Keratinocyte (primary cell): Measurements from ENCODE around the gene CHST8. TPM values are rescaled to one million over a fixed set of nuclear protein-coding genes. Genes with fewer than 3 reads are reported as not detected.

Experiments
- DNase-seq: peaks from one replicate; pipeline ENCODE4 v3.0.0-alpha.2; 2011; ENCODE audit warnings: low read depth, missing footprints, low spot score
- FAIRE-seq: peaks from 2 replicates; lab custom pipeline; 2011; peaks lifted over from hg19 to GRCh38; lab: Jason Lieb, UNC
- H2AFZ ChIP-seq: 2 replicates; pipeline ENCODE4 v1.6.0; 2012; ENCODE audit warnings: low read length, control low read depth, inconsistent platforms; ENCODE audit not compliant: control insufficient read depth
- H3K27ac ChIP-seq: 2 replicates; pipeline ENCODE4 v1.5.1; 2011; ENCODE audit warnings: low read length; ENCODE audit not compliant: control insufficient read depth, insufficient read depth
- H3K27me3 ChIP-seq: 3 replicates; pipeline ENCODE4 v1.6.0; 2011; ENCODE audit warnings: low read length; ENCODE audit not compliant: control insufficient read depth, insufficient read depth; ENCODE audit errors: extremely low read depth
- H3K36me3 ChIP-seq, 2 experiments: 2 replicates in 1 of 2; 3 replicates in 1 of 2; pipeline ENCODE4 v1.5.1; 2011; ENCODE audit warnings: low read length in 2 of 2, mild to moderate bottlenecking in 1 of 2; ENCODE audit not compliant: control insufficient read depth in 2 of 2, insufficient read depth in 2 of 2; ENCODE audit errors: extremely low read depth in 1 of 2
- H3K4me1 ChIP-seq: 3 replicates; pipeline ENCODE4 v1.5.1; 2011; ENCODE audit warnings: low read length; ENCODE audit not compliant: control insufficient read depth, insufficient read depth; ENCODE audit errors: extremely low read depth
- H3K4me2 ChIP-seq: 3 replicates; pipeline ENCODE4 v1.6.0; 2011; ENCODE audit warnings: low read depth, low read length; ENCODE audit not compliant: control insufficient read depth, insufficient read depth; ENCODE audit errors: extremely low read depth
- H3K4me3 ChIP-seq, 3 experiments: fragments of 200-600 bp in 1 of 3; sonication (generic) in 1 of 3; 2 replicates in 2 of 3; 3 replicates in 1 of 3; pipeline ENCODE4 v1.5.1; 2011 to 2016; ENCODE audit warnings: low read length in 3 of 3, mild to moderate bottlenecking in 3 of 3, control low read depth in 2 of 3, inconsistent platforms in 1 of 3, low read depth in 1 of 3, mixed read lengths in 1 of 3, mixed run types in 1 of 3, moderate library complexity in 1 of 3; ENCODE audit not compliant: control insufficient read depth in 2 of 3, insufficient read depth in 2 of 3; ENCODE audit errors: extremely low read depth in 1 of 3
- H3K79me2 ChIP-seq: 2 replicates; pipeline ENCODE4 v1.6.0; 2012; ENCODE audit warnings: low read length; ENCODE audit not compliant: control insufficient read depth, insufficient read depth
- H3K9ac ChIP-seq: 3 replicates; pipeline ENCODE4 v1.6.0; 2011; ENCODE audit warnings: low read length; ENCODE audit not compliant: control insufficient read depth, insufficient read depth; ENCODE audit errors: extremely low read depth
- H3K9me1 ChIP-seq: 3 replicates; pipeline ENCODE4 v1.6.0; 2011; ENCODE audit warnings: low read length; ENCODE audit not compliant: control insufficient read depth, insufficient read depth; ENCODE audit errors: extremely low read depth
- H3K9me3 ChIP-seq: 2 replicates; pipeline ENCODE4 v1.5.1; 2012; ENCODE audit warnings: low read depth, low read length; ENCODE audit not compliant: control insufficient read depth
- H4K20me1 ChIP-seq: 3 replicates; pipeline ENCODE4 v1.6.0; 2011; ENCODE audit warnings: low read length; ENCODE audit not compliant: control insufficient read depth, insufficient read depth; ENCODE audit errors: extremely low read depth
- CTCF ChIP-seq, 3 experiments: IDR thresholded peaks in 1 of 3; conservative IDR thresholded peaks in 1 of 3; optimal IDR thresholded peaks in 1 of 3; 2 replicates in 2 of 3; 3 replicates in 1 of 3; pipeline versions ENCODE3 to v1.5.1; 2011; ENCODE audit warnings: low read length in 3 of 3, mild to moderate bottlenecking in 3 of 3, moderate library complexity in 2 of 3, control low read depth in 1 of 3, inconsistent platforms in 1 of 3; ENCODE audit not compliant: insufficient read depth in 2 of 3; ENCODE audit errors: extremely low read depth in 1 of 3
- EZH2 ChIP-seq: IDR thresholded peaks from one replicate; pipeline ENCODE4 v1.6.1; 2012; ENCODE audit warnings: inconsistent platforms, mild to moderate bottlenecking, low read length, moderate library complexity
- dilution Hi-C: fragments of 300-500 bp; cut with MboI; formaldehyde crosslinking; loops from one replicate; pipeline ENCODE4 v1.7.0; 2020; ENCODE audit warnings: low sequenced_read_pairs; ENCODE audit not compliant: extremely low pct_ligation_motif_present
- polyA plus RNA-seq, 5 experiments: library from polyadenylated mRNA; depleted of rRNA in 3 of 5; stranded (reverse) in 3 of 5; stranded (forward) in 1 of 5; unstranded in 1 of 5; fragments of >200 nt; gene quantifications; 1 replicate in 1 of 5; 2 replicates in 3 of 5; 3 replicates in 1 of 5; pipeline versions ENCODE4 v1.2.1 to v1.2.3, GENCODE V29; 2011 to 2012; ENCODE audit warnings: missing spikeins in 2 of 5, low read depth in 1 of 5, low replicate concordance in 1 of 5

The CHST8 gene
- polyA plus RNA-seq, 1 donor (not counting 4 experiments of a cell fraction or from before 2014, with no cell fraction given), result not detected

GRCh38 chr19:33590224-33590623, 31.5 kb upstream of the CHST8 start:
- Histone ChIP-seq H3K27ac (no peak overlapping the region), H3K79me2 (no peaks in the 10 kb centered on the region), H3K4me2 (no peak overlapping the region), H3K9ac (no peak overlapping the region), H2AFZ (no peak overlapping the region), H3K4me1 (no peaks in the 10 kb centered on the region), H3K9me1 (no peaks in the 10 kb centered on the region), H4K20me1 (no peaks in the 10 kb centered on the region), H3K4me3 (no peak overlapping the region), H3K9me3 (no peaks in the 10 kb centered on the region), H3K36me3 (no peaks in the 10 kb centered on the region), H3K27me3 (no peaks in the 10 kb centered on the region)
- dilution Hi-C loops, result no loop called here
- TF ChIP-seq CTCF (optimal IDR thresholded peaks at IDR 0.05 in 1 of 3, IDR thresholded peaks at IDR 0.05 in 1 of 3, conservative IDR thresholded peaks at IDR 0.05 in 1 of 3; ENCODE audit: extremely low read depth in 1 of 3, insufficient read depth in 2 of 3, low read length in 3 of 3) (no peak), EZH2 (no peak)
- DNase-seq (no peak), FAIRE-seq (no peak)

- no peak overlapping the region for H2AFZ ChIP-seq
- TF ChIP-seq EZH2 (no peak), CTCF (optimal IDR thresholded peaks at IDR 0.05 in 1 of 3, IDR thresholded peaks at IDR 0.05 in 1 of 3, conservative IDR thresholded peaks at IDR 0.05 in 1 of 3; ENCODE audit: extremely low read depth in 1 of 3, insufficient read depth in 2 of 3, low read length in 3 of 3) (no peak)
- no peaks in the 10 kb centered on the region for H3K9me3 ChIP-seq
- H3K27me3 ChIP-seq, result no peaks in the 10 kb centered on the region
- no peaks in the 10 kb centered on the region for H3K4me1 ChIP-seq
- H4K20me1 ChIP-seq, result no peaks in the 10 kb centered on the region
- DNase-seq, result no peak
- no peaks in the 10 kb centered on the region for H3K36me3 ChIP-seq
- H3K27ac ChIP-seq, result no peak overlapping the region
- no peaks in the 10 kb centered on the region for H3K79me2 ChIP-seq
- H3K4me3 ChIP-seq, result no peak overlapping the region
- dilution Hi-C loops, result no loop called here
- no peaks in the 10 kb centered on the region for H3K9me1 ChIP-seq
- FAIRE-seq, result no peak
- no peak overlapping the region for H3K9ac ChIP-seq
- H3K4me2 ChIP-seq, result no peak overlapping the region
Measured at GRCh38 chr19:33595783-33596182, 26.0 kb upstream of the CHST8 start.
